Retinal pigment epithelial cell (primary cell): Measurements from ENCODE around the gene NCOA6.

Experiments used
- DNase-seq: peaks from one replicate; pipeline ENCODE4 v3.0.0-alpha.2; 2010; ENCODE audit warnings: low read depth
- H3K4me3 ChIP-seq: 2 replicates; pipeline ENCODE4 v1.5.1; 2011; ENCODE audit warnings: mild to moderate bottlenecking, low read length, control low read depth, moderate library complexity
- TF ChIP-seq, protein P1 (sequence below): conservative IDR thresholded peaks from 2 replicates; pipeline ENCODE4 v1.5.1; 2011; ENCODE audit warnings: low read depth, low read length, control low read depth, inconsistent platforms

The NCOA6 gene

GRCh38 chr20:34689486-34689885, 136.0 kb downstream of the NCOA6 start:
- no peak overlapping the region for H3K4me3 ChIP-seq
- no peak for DNase-seq
- TF ChIP-seq, protein P1, sequence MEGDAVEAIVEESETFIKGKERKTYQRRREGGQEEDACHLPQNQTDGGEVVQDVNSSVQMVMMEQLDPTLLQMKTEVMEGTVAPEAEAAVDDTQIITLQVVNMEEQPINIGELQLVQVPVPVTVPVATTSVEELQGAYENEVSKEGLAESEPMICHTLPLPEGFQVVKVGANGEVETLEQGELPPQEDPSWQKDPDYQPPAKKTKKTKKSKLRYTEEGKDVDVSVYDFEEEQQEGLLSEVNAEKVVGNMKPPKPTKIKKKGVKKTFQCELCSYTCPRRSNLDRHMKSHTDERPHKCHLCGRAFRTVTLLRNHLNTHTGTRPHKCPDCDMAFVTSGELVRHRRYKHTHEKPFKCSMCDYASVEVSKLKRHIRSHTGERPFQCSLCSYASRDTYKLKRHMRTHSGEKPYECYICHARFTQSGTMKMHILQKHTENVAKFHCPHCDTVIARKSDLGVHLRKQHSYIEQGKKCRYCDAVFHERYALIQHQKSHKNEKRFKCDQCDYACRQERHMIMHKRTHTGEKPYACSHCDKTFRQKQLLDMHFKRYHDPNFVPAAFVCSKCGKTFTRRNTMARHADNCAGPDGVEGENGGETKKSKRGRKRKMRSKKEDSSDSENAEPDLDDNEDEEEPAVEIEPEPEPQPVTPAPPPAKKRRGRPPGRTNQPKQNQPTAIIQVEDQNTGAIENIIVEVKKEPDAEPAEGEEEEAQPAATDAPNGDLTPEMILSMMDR: no peak

- TF ChIP-seq, protein P1: no peak
- H3K4me3 ChIP-seq: no peak overlapping the region
- DNase-seq: no peak
Observed at GRCh38 chr20:34683667-34684066, 141.8 kb downstream of the NCOA6 start.

GRCh38 chr20:34680586-34681175, 144.8 kb downstream of the NCOA6 start:
- no peak for DNase-seq

GRCh38 chr20:34676642-34677373, 148.6 kb downstream of the NCOA6 start, which contains the start of gene PIGU:
PIGU (minus strand) TSS chr20:34677092; CDS start chr20:34677085, 7 bp downstream.
- TF ChIP-seq, protein P1: no peak

More at GRCh38 chr20:34680586-34681175, 144.8 kb downstream of the NCOA6 start:
- TF ChIP-seq, protein P1: no peak
- no peak overlapping the region for H3K4me3 ChIP-seq

DNA sequence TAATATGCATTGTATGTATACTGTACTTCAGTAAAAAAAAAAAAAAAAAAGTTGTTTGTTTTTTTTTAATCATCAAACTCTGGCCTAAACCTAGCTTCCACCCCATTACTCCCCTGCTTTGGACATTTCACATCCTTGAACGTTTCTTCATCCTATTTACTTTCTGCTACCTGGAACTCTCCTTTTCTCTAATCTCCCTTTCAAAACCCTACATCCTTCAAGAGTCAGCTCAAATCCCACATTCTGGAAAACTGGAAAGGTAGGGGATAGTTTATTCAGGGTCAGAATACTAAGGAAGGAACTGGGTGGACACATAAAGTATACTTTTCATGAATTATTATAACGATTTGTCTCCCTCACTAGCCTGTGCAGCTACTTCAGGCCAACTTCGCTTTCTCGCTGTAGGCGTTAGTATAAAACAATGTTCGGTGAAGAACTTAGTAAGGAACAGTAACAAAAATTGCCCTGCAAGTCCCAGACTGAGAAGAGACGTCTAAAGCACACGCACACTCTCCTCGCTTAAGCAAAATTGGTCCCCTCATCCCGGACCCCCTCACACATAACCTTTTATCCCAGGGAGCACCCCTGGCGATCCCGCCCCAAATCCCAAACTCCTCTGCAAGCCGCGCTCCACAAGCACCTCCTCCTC, 149.3 kb downstream of the NCOA6 start:
- DNase-seq: no peak
- peak overlapping the region; percentile 82 for H3K4me3 ChIP-seq
- TF ChIP-seq, protein P1: no peak

More at GRCh38 chr20:34676642-34677373, 148.6 kb downstream of the NCOA6 start, which contains the start of gene PIGU:
- peak within 1 kb of the TSS; percentile 82 for H3K4me3 ChIP-seq
- peak; percentile 79 for DNase-seq

DNA sequence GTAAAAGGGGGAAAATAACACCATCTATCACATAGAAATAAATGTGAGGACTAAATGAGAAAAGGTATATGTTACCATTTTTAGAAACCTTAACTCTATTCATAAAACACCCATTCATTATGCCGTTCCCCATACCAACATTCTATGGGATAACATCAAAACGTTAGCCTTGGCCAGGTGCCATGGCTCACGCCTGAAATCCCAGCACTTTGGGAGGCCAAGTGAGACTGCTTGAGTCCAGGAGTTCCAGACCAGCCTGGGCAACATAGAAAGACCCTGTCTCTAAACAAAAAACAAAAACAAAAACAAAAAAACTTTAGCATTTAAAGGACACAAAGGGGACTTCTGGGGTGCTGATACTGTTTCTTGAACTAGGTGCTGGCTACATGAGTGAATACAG, 149.9 kb downstream of the NCOA6 start:
- DNase-seq: no peak
- H3K4me3 ChIP-seq: no peak overlapping the region
- TF ChIP-seq, protein P1: no peak
